ENCODE measurements around the gene RAD51B. TPM values are rescaled to one million over a fixed set of nuclear protein-coding genes. Genes with fewer than 3 reads are reported as not detected.

Gene RAD51B
- polyA plus RNA-seq, 3 donors = 3.6 to 11.6 (median 9.4) TPM

DNA sequence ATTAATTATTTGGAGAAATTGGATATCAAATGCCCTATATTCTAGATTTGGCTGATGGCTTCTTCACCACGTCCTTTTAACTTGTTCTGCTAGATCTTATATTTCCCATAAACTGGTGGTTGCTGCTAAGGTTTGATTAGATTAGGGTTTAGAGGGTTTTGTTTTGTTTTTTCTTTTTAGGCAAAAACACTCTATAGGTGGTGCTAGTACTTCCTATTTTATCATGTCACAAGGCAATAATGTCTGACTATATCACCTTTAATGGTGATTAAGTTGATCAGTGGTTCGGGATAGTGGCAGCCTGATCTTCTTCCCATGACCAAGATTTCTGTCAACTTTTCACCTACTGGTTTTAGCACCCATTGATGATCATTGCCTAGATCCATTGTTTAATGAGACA, 455.1 kb downstream of the RAD51B start:
- no peak overlapping the region for H3K27ac ChIP-seq (ENCODE audit: low read depth in 1 of 2, low read length in 2 of 2)
- peaks cover 0 to under 1% (median 0%) of the 10 kb centered on the region in 7 donors for H3K9me3 Mint-ChIP-seq
- H3K27me3 ChIP-seq (ENCODE audit: control insufficient read depth in 2 of 2, insufficient read depth in 2 of 2, low read length in 2 of 2) = no peaks in the 10 kb centered on the region
- no peaks in the 10 kb centered on the region for H4K20me1 ChIP-seq (ENCODE audit: insufficient read depth, low read length)
- peaks cover 2 to 3% of the 10 kb centered on the region in 2 donors for H3K36me3 Mint-ChIP-seq
- H2AFZ ChIP-seq (ENCODE audit: insufficient read depth, low read depth, low read length, poor library complexity, severe bottlenecking) = peak overlapping the region; percentile 3
- no peaks in the 10 kb centered on the region for H3K79me2 ChIP-seq (ENCODE audit: insufficient read depth, low read length)
- no peak overlapping the region for H3K27ac Mint-ChIP-seq
- no peaks in the 10 kb centered on the region for H3K9me3 ChIP-seq (replicated peaks in 1 of 2; ENCODE audit: control insufficient read depth in 1 of 2, insufficient read depth in 1 of 2, low read length in 2 of 2)
- no peak for DNase-seq
- H3K4me3 Mint-ChIP-seq = no peak overlapping the region
- peaks cover 0 to 6% (median 0%) of the 10 kb centered on the region in 3 donors for H3K27me3 Mint-ChIP-seq (ENCODE audit: low read depth in 3 of 3)
- TF ChIP-seq, protein P1, sequence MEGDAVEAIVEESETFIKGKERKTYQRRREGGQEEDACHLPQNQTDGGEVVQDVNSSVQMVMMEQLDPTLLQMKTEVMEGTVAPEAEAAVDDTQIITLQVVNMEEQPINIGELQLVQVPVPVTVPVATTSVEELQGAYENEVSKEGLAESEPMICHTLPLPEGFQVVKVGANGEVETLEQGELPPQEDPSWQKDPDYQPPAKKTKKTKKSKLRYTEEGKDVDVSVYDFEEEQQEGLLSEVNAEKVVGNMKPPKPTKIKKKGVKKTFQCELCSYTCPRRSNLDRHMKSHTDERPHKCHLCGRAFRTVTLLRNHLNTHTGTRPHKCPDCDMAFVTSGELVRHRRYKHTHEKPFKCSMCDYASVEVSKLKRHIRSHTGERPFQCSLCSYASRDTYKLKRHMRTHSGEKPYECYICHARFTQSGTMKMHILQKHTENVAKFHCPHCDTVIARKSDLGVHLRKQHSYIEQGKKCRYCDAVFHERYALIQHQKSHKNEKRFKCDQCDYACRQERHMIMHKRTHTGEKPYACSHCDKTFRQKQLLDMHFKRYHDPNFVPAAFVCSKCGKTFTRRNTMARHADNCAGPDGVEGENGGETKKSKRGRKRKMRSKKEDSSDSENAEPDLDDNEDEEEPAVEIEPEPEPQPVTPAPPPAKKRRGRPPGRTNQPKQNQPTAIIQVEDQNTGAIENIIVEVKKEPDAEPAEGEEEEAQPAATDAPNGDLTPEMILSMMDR (IDR thresholded peaks at IDR 0.05) = no peak
- H3K9ac ChIP-seq (ENCODE audit: insufficient read depth, low read length, poor library complexity, severe bottlenecking) = no peak overlapping the region
- no peak overlapping the region for H3K4me2 ChIP-seq (replicated peaks; ENCODE audit: extremely low read depth, low read length, poor library complexity, severe bottlenecking)
- peaks cover 46% of the 10 kb centered on the region for H3K4me1 Mint-ChIP-seq
- intact Hi-C loops (cut with micrococcal nuclease) = loop anchor here in 1 of 2 donors (10.0 kb wide), 1 partner anchor 120 kb away; no protein-coding TSS in a partner anchor
- no peak overlapping the region for H3K4me3 ChIP-seq (replicated peaks in 1 of 3; ENCODE audit: low read depth in 2 of 3, low read length in 3 of 3)
- no peaks in the 10 kb centered on the region for H3K36me3 ChIP-seq (replicated peaks in 1 of 2; ENCODE audit: control insufficient read depth in 1 of 2, insufficient read depth in 2 of 2, low read length in 2 of 2)
- WGBS (ENCODE audit: insufficient coverage) = no CpG with 5 or more reads among the region's 2 CpGs
- H3K4me1 ChIP-seq (ENCODE audit: control insufficient read depth in 1 of 2, insufficient read depth in 2 of 2, low read length in 2 of 2) = peaks cover 29 to 36% of the 10 kb centered on the region in 2 donors

DNA sequence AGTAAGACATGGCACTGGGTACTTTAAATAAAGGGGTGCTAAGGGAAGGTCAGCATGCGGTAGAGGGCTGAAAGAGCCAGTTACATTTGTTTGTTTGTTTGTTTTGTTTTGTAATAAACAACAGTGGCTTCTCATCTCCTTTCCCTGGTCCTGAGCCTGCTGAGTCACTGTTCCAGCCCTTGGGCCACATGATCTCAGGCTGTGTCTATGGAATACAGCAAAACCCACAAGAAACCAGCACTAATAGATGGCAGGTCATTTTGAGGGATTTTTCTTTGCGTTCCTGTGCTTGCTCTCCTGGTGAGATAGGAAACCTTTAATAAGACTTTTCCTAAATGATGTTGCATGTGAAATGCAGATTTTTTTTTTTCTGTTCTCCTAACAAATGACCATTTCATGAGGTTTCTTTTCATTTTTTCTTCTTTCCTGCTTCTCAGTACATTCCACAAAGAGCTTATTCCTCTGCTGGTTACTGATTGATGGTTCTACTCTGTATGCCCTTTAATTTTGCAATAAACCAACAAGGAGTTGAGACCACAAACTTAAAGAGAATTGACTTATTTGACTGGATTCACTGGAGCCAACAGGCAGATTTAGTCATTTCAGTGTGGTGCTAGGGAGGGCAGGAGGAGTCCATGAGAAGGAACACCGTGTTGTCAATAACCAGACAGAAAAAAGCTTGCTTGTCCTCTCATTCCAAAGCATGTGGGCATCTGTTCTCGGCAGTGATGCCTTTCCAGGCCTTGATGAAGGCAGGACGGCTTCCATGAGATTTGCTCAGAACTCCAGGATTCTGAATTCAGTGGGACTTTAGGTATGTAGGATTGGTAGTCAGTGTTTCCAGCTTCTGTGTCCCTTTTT, 459.2 kb downstream of the RAD51B start:
- Histone ChIP-seq H3K27ac (ENCODE audit: low read depth in 1 of 2, low read length in 2 of 2) (no peak overlapping the region), H3K4me2 (replicated peaks; ENCODE audit: extremely low read depth, low read length, poor library complexity, severe bottlenecking) (no peak overlapping the region), H2AFZ (ENCODE audit: insufficient read depth, low read depth, low read length, poor library complexity, severe bottlenecking) (no peak overlapping the region), H3K36me3 (replicated peaks in 1 of 2; ENCODE audit: control insufficient read depth in 1 of 2, insufficient read depth in 2 of 2, low read length in 2 of 2) (no peaks in the 10 kb centered on the region), H3K9ac (ENCODE audit: insufficient read depth, low read length, poor library complexity, severe bottlenecking) (no peak overlapping the region), H3K79me2 (ENCODE audit: insufficient read depth, low read length) (no peaks in the 10 kb centered on the region), H3K4me3 (replicated peaks in 1 of 3; ENCODE audit: low read depth in 2 of 3, low read length in 3 of 3) (no peak overlapping the region), H3K4me1 (ENCODE audit: control insufficient read depth in 1 of 2, insufficient read depth in 2 of 2, low read length in 2 of 2) (peaks cover 19 to 24% of the 10 kb centered on the region in 2 donors), H3K9me3 (replicated peaks in 1 of 2; ENCODE audit: control insufficient read depth in 1 of 2, insufficient read depth in 1 of 2, low read length in 2 of 2) (no peaks in the 10 kb centered on the region), H4K20me1 (ENCODE audit: insufficient read depth, low read length) (no peaks in the 10 kb centered on the region), H3K27me3 (ENCODE audit: control insufficient read depth in 2 of 2, insufficient read depth in 2 of 2, low read length in 2 of 2) (no peaks in the 10 kb centered on the region)
- Mint-ChIP-seq H3K27ac (no peak overlapping the region), H3K27me3 (ENCODE audit: low read depth in 3 of 3) (no peaks in the 10 kb centered on the region), H3K4me1 (peaks cover 43% of the 10 kb centered on the region), H3K4me3 (no peak overlapping the region), H3K36me3 (no peaks in the 10 kb centered on the region), H3K9me3 (no peaks in the 10 kb centered on the region)
- TF ChIP-seq, protein P1 (IDR thresholded peaks at IDR 0.05) = no peak
- 92% methylated on average over 3 of the region's 5 CpGs for WGBS (ENCODE audit: insufficient coverage)
- intact Hi-C loops (cut with micrococcal nuclease) = loop anchor here in 1 of 2 donors (10.0 kb wide), 1 partner anchor 116 kb away; no protein-coding TSS in a partner anchor
- no peak for DNase-seq
